Measurements from ENCODE around the gene YKT6.
A peak's percentile ranks its signal among the peaks of the same experiment; 100 is the strongest.

The YKT6 gene

DNA sequence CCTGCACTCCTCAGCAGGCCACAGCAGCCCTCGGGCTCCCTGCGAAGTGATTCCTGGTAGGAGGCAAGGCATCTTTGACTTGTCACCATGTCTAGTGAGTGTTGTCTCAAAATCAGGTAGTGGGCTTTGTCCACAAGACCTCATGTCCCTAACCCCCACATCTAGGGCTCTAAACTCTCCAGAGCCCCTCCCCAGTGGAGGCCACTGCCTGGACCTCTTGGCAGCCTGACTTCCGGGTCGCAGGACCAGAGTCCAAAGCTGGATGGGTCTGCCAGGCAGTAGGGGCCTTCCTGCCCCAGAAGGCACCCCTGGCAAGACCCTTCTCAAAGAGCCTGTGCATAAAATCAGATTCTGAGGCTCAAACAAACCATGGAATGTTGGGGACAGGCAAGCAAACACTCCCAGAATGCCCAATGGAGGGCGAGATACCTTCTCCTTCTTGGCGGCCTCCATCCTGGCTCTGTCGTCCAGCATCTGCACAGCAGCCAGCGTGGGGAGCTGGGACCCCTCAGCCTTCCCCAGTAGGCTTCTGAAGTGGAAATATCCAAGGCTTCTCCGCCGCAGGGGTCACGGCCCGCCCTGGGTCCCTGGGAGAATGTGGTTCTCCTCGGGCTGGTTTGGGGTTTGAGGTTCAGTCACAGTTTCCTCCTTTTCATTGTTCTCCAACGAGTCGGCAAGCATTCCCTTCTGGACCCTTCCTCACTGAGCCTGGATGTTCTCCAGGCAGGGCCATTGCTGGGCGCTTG, 12.1 kb upstream of the YKT6 start:
- Mint-ChIP-seq H3K4me1 (peaks cover 23% of the 10 kb centered on the region), H3K4me3 (peak overlapping the region in 1 of 3 experiments; percentile 29), H3K27ac (peak overlapping the region in 1 of 3 experiments; percentile 91), H3K9me3 (no peaks in the 10 kb centered on the region), H3K36me3 (ENCODE audit: low read depth) (no peaks in the 10 kb centered on the region), H3K27me3 (ENCODE audit: low read depth) (peaks cover 6% of the 10 kb centered on the region)
- TF ChIP-seq, protein P1, sequence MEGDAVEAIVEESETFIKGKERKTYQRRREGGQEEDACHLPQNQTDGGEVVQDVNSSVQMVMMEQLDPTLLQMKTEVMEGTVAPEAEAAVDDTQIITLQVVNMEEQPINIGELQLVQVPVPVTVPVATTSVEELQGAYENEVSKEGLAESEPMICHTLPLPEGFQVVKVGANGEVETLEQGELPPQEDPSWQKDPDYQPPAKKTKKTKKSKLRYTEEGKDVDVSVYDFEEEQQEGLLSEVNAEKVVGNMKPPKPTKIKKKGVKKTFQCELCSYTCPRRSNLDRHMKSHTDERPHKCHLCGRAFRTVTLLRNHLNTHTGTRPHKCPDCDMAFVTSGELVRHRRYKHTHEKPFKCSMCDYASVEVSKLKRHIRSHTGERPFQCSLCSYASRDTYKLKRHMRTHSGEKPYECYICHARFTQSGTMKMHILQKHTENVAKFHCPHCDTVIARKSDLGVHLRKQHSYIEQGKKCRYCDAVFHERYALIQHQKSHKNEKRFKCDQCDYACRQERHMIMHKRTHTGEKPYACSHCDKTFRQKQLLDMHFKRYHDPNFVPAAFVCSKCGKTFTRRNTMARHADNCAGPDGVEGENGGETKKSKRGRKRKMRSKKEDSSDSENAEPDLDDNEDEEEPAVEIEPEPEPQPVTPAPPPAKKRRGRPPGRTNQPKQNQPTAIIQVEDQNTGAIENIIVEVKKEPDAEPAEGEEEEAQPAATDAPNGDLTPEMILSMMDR (IDR thresholded peaks at IDR 0.05; ENCODE audit: unreplicated experiment in 3 of 3): no peak

DNA sequence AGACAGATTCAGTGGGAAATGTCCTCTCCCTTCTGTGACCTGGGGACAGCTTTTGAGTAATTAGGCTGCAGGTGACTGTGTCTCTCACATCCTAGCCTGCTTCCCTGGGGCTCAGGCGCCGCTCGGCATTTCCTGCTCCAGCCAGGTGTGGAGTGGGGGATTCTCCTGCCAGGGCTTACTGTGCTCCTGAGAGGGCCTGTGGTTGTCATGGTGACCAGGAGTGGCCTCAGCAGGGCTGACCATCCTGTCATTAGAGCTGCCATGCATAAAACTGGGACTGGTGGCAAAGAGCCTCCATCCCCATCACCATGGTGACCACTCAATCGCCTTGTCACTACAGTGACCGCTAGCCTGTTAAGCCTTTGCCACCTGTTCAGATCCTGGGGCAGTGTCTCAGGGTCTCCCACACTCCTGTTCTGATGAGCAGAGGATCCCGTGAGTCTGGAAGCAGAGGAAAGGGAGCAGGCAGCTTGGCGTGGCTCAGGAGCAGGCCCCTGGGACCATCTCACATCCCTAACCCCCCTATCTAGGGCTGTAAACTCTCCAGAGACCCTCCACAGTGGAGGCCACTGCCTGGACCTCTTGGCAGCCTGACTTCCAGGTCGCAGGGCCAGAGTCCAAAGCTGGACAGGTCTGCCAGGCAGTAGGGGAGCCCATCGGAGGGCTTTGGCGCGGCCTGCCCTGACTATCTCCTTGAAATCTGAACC, 11.3 kb upstream of the YKT6 start, which contains the start of gene GCK:
Gene GCK (minus strand): TSS at position 154 of the 707 bp plus-strand sequence. CDS start 486 bp downstream, outside the sequence.
- no peaks in the 10 kb centered on the region for H3K9me3 Mint-ChIP-seq

GRCh38 chr7:44189993-44190872, 10.5 kb upstream of the YKT6 start:
- Mint-ChIP-seq H3K4me1 (peaks cover 8% of the 10 kb centered on the region), H3K9me3 (no peaks in the 10 kb centered on the region), H3K4me3 (no peak overlapping the region), H3K36me3 (ENCODE audit: low read depth) (no peaks in the 10 kb centered on the region), H3K27ac (peak overlapping the region in 1 of 3 experiments; percentile 50), H3K27me3 (ENCODE audit: low read depth) (peaks cover 3% of the 10 kb centered on the region)
- TF ChIP-seq, protein P1 (IDR thresholded peaks at IDR 0.05; ENCODE audit: unreplicated experiment in 3 of 3): no peak

More for the DNA sequence above, 11.3 kb upstream of the YKT6 start, which contains the start of gene GCK:
- Mint-ChIP-seq H3K4me3 (peak within 1 kb of the TSS in 1 of 3 experiments; percentile 45), H3K36me3 (ENCODE audit: low read depth) (no peaks in the 10 kb centered on the region), H3K27ac (peak within 1 kb of the TSS in 1 of 3 experiments; percentile 91), H3K27me3 (ENCODE audit: low read depth) (peaks cover 4% of the 10 kb centered on the region), H3K4me1 (peaks cover 15% of the 10 kb centered on the region)
- TF ChIP-seq, protein P1 (IDR thresholded peaks at IDR 0.05; ENCODE audit: unreplicated experiment in 3 of 3): no peak

DNA sequence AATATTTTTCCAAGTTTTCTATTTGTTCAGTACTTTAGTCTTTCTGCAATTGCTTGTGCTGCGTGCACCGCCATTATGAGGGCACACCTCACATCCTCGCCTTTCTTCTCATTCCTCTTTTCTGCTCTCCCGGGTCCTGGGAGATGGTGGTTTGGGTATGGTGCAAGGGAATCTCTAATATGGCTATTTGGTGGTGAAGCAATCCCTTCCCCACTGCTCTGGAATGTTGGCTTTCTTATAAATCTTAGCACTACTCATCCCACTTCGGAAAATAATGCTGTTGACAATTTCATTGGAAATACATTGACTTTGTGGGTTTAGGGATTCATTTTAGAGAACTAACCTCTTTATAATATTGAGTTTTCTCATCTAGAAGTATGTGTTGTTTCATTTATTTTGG, 9.6 kb upstream of the YKT6 start:
- TF ChIP-seq, protein P1 (IDR thresholded peaks at IDR 0.05; ENCODE audit: unreplicated experiment in 3 of 3): no peak
- peaks cover 3% of the 10 kb centered on the region for H3K27me3 Mint-ChIP-seq (ENCODE audit: low read depth)
- H3K9me3 Mint-ChIP-seq: no peaks in the 10 kb centered on the region
- H3K4me1 Mint-ChIP-seq: peaks cover 10% of the 10 kb centered on the region
- H3K4me3 Mint-ChIP-seq: no peak overlapping the region
- H3K27ac Mint-ChIP-seq: no peak overlapping the region
- H3K36me3 Mint-ChIP-seq (ENCODE audit: low read depth): no peaks in the 10 kb centered on the region

GRCh38 chr7:44193011-44193802, 7.6 kb upstream of the YKT6 start:
- H3K27me3 Mint-ChIP-seq (ENCODE audit: low read depth): peaks cover 6% of the 10 kb centered on the region
- no peaks in the 10 kb centered on the region for H3K36me3 Mint-ChIP-seq (ENCODE audit: low read depth)
- no peak overlapping the region for H3K4me3 Mint-ChIP-seq
- TF ChIP-seq, protein P1 (IDR thresholded peaks at IDR 0.05; ENCODE audit: unreplicated experiment in 3 of 3): no peak
- peak overlapping the region in 1 of 3 experiments; percentile 84 for H3K27ac Mint-ChIP-seq
- peaks cover 9% of the 10 kb centered on the region for H3K4me1 Mint-ChIP-seq
- no peaks in the 10 kb centered on the region for H3K9me3 Mint-ChIP-seq

All from nephron (organoid).